HepG2 (cell line): ENCODE measurements around the gene SLC50A1. TPM values are rescaled to one million over a fixed set of nuclear protein-coding genes. Genes with fewer than 3 reads are reported as not detected.

Source experiments
- ATAC-seq: fragments of 200-7000 bp; cut with Tn5 transposase; 3 replicates; pipeline ENCODE4 v1.9.1; 2020; ENCODE audit warnings: mild to moderate bottlenecking, moderate library complexity
- BruUV-seq: library from RNA; stranded (reverse); fragments of 400-500 nt; replicated peaks from 2 replicates; lab custom pipeline; 2021; lab: Mats Ljungman, UMichigan
- CTCF ChIA-PET: fragments of 300-600 bp; formaldehyde crosslinking; extraction: SDS; loops from one replicate; lab custom pipeline; 2021; ENCODE audit warnings: low total read pairs, inconsistent platforms, low intra/inter-chr PET ratio; lab: Yijun Ruan, JAX
- POLR2A ChIA-PET: fragments of 350-600 bp; sonication (Branson Sonifier 250); formaldehyde crosslinking; loops from one replicate; lab custom pipeline; 2020; ENCODE audit warnings: antibody characterized with exemption, inconsistent platforms; lab: Yijun Ruan, JAX
- DNase-seq: peaks from one replicate; pipeline ENCODE4 v3.0.0-alpha.2; 2015; ENCODE audit warnings: low spot score
- FAIRE-seq: peaks from 3 replicates; lab custom pipeline; 2011; peaks lifted over from hg19 to GRCh38; lab: Jason Lieb, UNC
- H2AFZ ChIP-seq: one replicate; pipeline ENCODE4 v1.6.1; 2011; ENCODE audit warnings: low read length, inconsistent platforms
- H3K27ac ChIP-seq: fragments of 300-600 bp; 3 replicates; pipeline ENCODE4 v1.8.0; 2011; ENCODE audit warnings: mixed run types, mild to moderate bottlenecking, mixed read lengths, low read length, inconsistent platforms; ENCODE audit not compliant: insufficient read depth; ENCODE audit errors: extremely low read length
- H3K27me3 ChIP-seq, 2 experiments: fragments of 200-600 bp in 1 of 2; 2 replicates in 1 of 2; 3 replicates in 1 of 2; pipeline versions ENCODE4 v1.6.0 to v1.8.0; 2011; ENCODE audit warnings: low read length in 2 of 2, mild to moderate bottlenecking in 2 of 2, moderate library complexity in 2 of 2, inconsistent platforms in 1 of 2; ENCODE audit not compliant: insufficient read depth in 2 of 2, control insufficient read depth in 1 of 2
- H3K36me3 ChIP-seq, 2 experiments: fragments of 200-600 bp in 1 of 2; replicated peaks in 1 of 2; 2 replicates in 1 of 2; 3 replicates in 1 of 2; pipeline versions ENCODE4 v1.5.1 to v1.8.0; 2011; ENCODE audit warnings: low read length in 2 of 2, inconsistent platforms in 1 of 2; ENCODE audit not compliant: insufficient read depth in 2 of 2, control insufficient read depth in 1 of 2
- H3K4me1 ChIP-seq: 2 replicates; pipeline ENCODE4 v1.5.1; 2012; ENCODE audit warnings: low read length, inconsistent platforms; ENCODE audit not compliant: insufficient read depth
- H3K4me2 ChIP-seq: 2 replicates; pipeline ENCODE4 v1.6.0; 2011; ENCODE audit warnings: low read depth, low read length, inconsistent platforms
- H3K4me3 ChIP-seq, 3 experiments: fragments of 200-600 bp in 1 of 3; sonication (generic), shearing (Covaris generic) in 1 of 3; replicated peaks in 1 of 3; 2 replicates each; pipeline ENCODE4 v1.5.1; 2011 to 2016; ENCODE audit warnings: low read length in 3 of 3, inconsistent platforms in 2 of 3, low read depth in 2 of 3, mild to moderate bottlenecking in 2 of 3, control low read depth in 1 of 3, mixed read lengths in 1 of 3; ENCODE audit not compliant: insufficient read depth in 1 of 3
- H3K79me2 ChIP-seq: one replicate; pipeline ENCODE4 v1.6.1; 2011; ENCODE audit warnings: low read length, inconsistent platforms; ENCODE audit not compliant: insufficient read depth
- H3K9ac ChIP-seq: 2 replicates; pipeline ENCODE4 v1.6.0; 2011; ENCODE audit warnings: mild to moderate bottlenecking, low read depth, low read length, inconsistent platforms; ENCODE audit not compliant: insufficient read depth
- H3K9me3 ChIP-seq: 2 replicates; pipeline ENCODE4 v1.5.1; 2012; ENCODE audit warnings: mild to moderate bottlenecking, low read length
- H4K20me1 ChIP-seq: 2 replicates; pipeline ENCODE4 v1.6.0; 2011; ENCODE audit warnings: inconsistent platforms, mild to moderate bottlenecking, low read length, moderate library complexity; ENCODE audit not compliant: insufficient read depth
- CBX1 ChIP-seq: IDR thresholded peaks from one replicate; pipeline ENCODE4 v1.6.1; 2016; ENCODE audit warnings: antibody characterized with exemption, low read depth
- FOXP1 ChIP-seq, 2 experiments: fragments of 450-650 bp in 1 of 2; IDR thresholded peaks; 2 replicates each; pipeline ENCODE4 v1.6.1; 2017 to 2018; ENCODE audit warnings: antibody characterized with exemption in 1 of 2
- RBM39 ChIP-seq: fragments of 200-400 bp; formaldehyde crosslinking; IDR thresholded peaks from one replicate; pipeline ENCODE4 v1.6.1; 2018; ENCODE audit warnings: antibody characterized with exemption, mild to moderate bottlenecking, low read depth, low read length; ENCODE audit not compliant: poor library complexity, severe bottlenecking
- ZKSCAN1 ChIP-seq: fragments of 150-350 bp; IDR thresholded peaks from 2 replicates; pipeline ENCODE4 v1.6.1; 2014; ENCODE audit warnings: low read length
- ZNF407 ChIP-seq: sonication (generic); formaldehyde crosslinking; IDR thresholded peaks from one replicate; pipeline ENCODE4 v1.5.1; 2020; ENCODE audit warnings: mild to moderate bottlenecking, missing genetic modification reagents; ENCODE audit errors: not compliant biosample characterization
- ZNF510 ChIP-seq: sonication (generic); formaldehyde crosslinking; IDR thresholded peaks from 2 replicates; pipeline ENCODE4 v1.4.0; 2020; ENCODE audit warnings: low read depth, mild to moderate bottlenecking, missing genetic modification reagents
- ZNF839 ChIP-seq: sonication (generic); formaldehyde crosslinking; IDR thresholded peaks from 2 replicates; pipeline ENCODE4 v1.4.0; 2020; ENCODE audit warnings: missing genetic modification reagents, mild to moderate bottlenecking, borderline replicate concordance
- WGBS: methylation state at CpG from one replicate; pipeline ENCODE4 v1.1.6; 2017; ENCODE audit warnings: low lambda C conversion rate; 5-methylcytosine and 5-hydroxymethylcytosine counted together
- in situ Hi-C: cut with HindIII; loops from 2 replicates; pipeline ENCODE4 v1.10.0; 2017; ENCODE audit warnings: low pct_unique_long_range_greater_than_20kb; ENCODE audit not compliant: extremely low pct_ligation_motif_present
- intact Hi-C: fragments of 100-400 bp; cut with micrococcal nuclease; formaldehyde crosslinking; loops from one replicate; pipeline ENCODE4 v1.10.0; 2022; ENCODE audit not compliant: unreplicated experiment
- polyA plus RNA-seq, 8 experiments: library from polyadenylated mRNA; depleted of rRNA in 3 of 8; stranded (reverse) in 7 of 8; unstranded in 1 of 8; fragments of >200 nt; fragmentation: Illumina TruSeq in 4 of 8; extraction: Trizol in 4 of 8; gene quantifications; 2 replicates each; pipeline versions ENCODE4 v1.2.1 to v1.2.3, GENCODE V29; 2011 to 2016; ENCODE audit warnings: low read depth in 4 of 8, missing spikeins in 1 of 8, mixed read lengths in 1 of 8; ENCODE audit not compliant: insufficient read depth in 1 of 8
- total RNA-seq, 5 experiments: library from RNA; depleted of rRNA; stranded (reverse); fragments of >200 nt; fragmentation: Illumina TruSeq; extraction: Trizol; gene quantifications; 2 replicates each; pipeline ENCODE4 v1.2.3, GENCODE V29; 2016; ENCODE audit warnings: low read depth in 1 of 5
- TF ChIP-seq, protein P1 (sequence below): sonication (generic); formaldehyde crosslinking; IDR thresholded peaks from 2 replicates; pipeline ENCODE4 v1.4.0; 2020; ENCODE audit warnings: missing genetic modification reagents

SLC50A1 gene
- total and polyA plus RNA-seq, 2 of the 13 experiments (the other 11 are each of a cell fraction or from before 2014, with no cell fraction given) = 22.5 to 46.8 TPM

DNA sequence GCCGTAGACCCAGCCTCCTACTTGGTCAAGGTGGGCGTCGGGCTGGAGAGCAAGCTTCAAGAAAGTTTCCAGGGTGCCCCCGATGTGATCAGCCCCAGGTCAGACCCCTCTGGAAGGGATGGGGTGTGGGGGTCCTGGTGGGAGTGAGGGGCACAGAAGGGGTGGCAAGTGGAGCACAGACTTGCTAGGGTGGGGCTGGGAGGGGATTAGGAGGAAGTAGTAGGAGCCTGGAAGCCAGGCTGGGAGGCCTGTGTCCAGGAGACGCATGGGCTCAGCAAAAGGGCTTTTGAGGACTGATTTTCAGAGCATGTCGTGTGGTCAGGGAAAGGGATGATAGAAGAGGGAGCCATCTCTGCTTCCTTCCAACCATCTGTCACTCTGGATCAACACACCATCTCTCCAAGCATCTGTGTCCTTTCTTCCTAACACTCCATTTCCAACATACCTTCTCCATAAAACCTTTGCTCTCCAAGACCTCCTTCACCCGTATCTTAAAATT lies 46.4 kb downstream of the SLC50A1 start:
- CTCF ChIA-PET = no interaction called here
- no peak overlapping the region for H3K4me2 ChIP-seq
- FAIRE-seq (no peak), ATAC-seq (no peak), DNase-seq (no peak)
- no peak overlapping the region for H3K27ac ChIP-seq
- H3K9me3 ChIP-seq = no peaks in the 10 kb centered on the region
- TF ChIP-seq, protein P1, sequence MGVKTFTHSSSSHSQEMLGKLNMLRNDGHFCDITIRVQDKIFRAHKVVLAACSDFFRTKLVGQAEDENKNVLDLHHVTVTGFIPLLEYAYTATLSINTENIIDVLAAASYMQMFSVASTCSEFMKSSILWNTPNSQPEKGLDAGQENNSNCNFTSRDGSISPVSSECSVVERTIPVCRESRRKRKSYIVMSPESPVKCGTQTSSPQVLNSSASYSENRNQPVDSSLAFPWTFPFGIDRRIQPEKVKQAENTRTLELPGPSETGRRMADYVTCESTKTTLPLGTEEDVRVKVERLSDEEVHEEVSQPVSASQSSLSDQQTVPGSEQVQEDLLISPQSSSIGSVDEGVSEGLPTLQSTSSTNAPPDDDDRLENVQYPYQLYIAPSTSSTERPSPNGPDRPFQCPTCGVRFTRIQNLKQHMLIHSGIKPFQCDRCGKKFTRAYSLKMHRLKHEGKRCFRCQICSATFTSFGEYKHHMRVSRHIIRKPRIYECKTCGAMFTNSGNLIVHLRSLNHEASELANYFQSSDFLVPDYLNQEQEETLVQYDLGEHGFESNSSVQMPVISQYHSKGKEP (CRISPR knock-in tag) = no peak
- TF ChIP-seq ZKSCAN1 (no peak), ZNF407 (no peak), ZNF839 (CRISPR knock-in tag) (no peak), ZNF510 (no peak), FOXP1 (IDR thresholded peaks at IDR 0.05) (no peak), FOXP1 (CRISPR knock-in tag; IDR thresholded peaks at IDR 0.05) (no peak), RBM39 (no peak), CBX1 (no peak)
- no peak overlapping the region for H3K9ac ChIP-seq
- intact Hi-C loops = no loop called here
- no peak overlapping the region for H2AFZ ChIP-seq
- peaks cover 38% of the 10 kb centered on the region for H3K4me1 ChIP-seq
- in situ Hi-C loops = no loop called here
- WGBS = 38% methylated on average over 5 of the region's 7 CpGs
- no TSS peak for BruUV-seq
- peaks cover 6 to 49% of the 10 kb centered on the region in 2 experiments; a peak in 4 of 5 replicates for H3K27me3 ChIP-seq
- H3K4me3 ChIP-seq = no peak overlapping the region
- no peaks in the 10 kb centered on the region for H3K79me2 ChIP-seq
- POLR2A ChIA-PET = no interaction called here
- H4K20me1 ChIP-seq = no peaks in the 10 kb centered on the region
- H3K36me3 ChIP-seq = no peaks in the 10 kb centered on the region
